ENCODE measurements around the gene SAA4. TPM values are rescaled to one million over a fixed set of nuclear protein-coding genes. Genes with fewer than 3 reads are reported as not detected.
"Not testable (repeated sequence)": the region's sequence is repeated elsewhere in the genome, so short reads cannot be mapped to it uniquely, and the experiment has no call there.

Gene SAA4
- total and polyA plus RNA-seq, 8 donors: 1.6 TPM; not detected in 7

DNA sequence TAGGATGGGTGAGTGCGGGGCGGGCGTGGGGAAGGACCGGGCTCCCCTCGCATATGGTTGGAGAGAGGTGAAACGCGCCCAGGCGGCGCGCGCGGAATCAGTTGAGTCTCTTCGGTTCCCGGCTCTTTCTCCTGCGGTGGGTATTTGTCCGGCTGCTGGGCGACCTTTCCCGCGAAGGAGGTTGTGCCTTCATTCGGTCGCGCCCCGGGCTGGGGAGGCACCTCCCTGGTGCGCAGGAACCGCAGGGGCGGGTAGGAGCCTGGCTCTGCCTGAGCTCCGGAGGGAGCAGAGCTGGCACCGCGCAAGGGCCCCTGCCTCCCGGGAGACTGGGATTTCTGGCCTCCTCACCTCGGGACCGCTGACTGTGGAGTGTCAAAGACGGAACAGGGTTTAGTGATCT is 27.5 kb downstream of the SAA4 start:
- no peaks in the 10 kb centered on the region for H3K36me3 ChIP-seq
- H3K4me1 ChIP-seq: no peaks in the 10 kb centered on the region
- H3K27ac ChIP-seq: no peak overlapping the region
- intact Hi-C loops (cut with DNase I; ENCODE audit: low total_unique reads): no loop called here
- DNase-seq: no peak
- H3K4me3 ChIP-seq: no peak overlapping the region
- TF ChIP-seq EP300 (IDR thresholded peaks at IDR 0.05) (no peak), POLR2AphosphoS5 (IDR thresholded peaks at IDR 0.05) (no peak), POLR2A (IDR thresholded peaks at IDR 0.05) (no peak)
- peaks cover 0 to 36% (median 10%) of the 10 kb centered on the region in 3 donors for H3K27me3 ChIP-seq
- H3K9me3 ChIP-seq: no peaks in the 10 kb centered on the region
- 22 to 50% (median 33%) methylated on average over 17 to 33 of the region's 33 CpGs for WGBS, 5 donors

DNA sequence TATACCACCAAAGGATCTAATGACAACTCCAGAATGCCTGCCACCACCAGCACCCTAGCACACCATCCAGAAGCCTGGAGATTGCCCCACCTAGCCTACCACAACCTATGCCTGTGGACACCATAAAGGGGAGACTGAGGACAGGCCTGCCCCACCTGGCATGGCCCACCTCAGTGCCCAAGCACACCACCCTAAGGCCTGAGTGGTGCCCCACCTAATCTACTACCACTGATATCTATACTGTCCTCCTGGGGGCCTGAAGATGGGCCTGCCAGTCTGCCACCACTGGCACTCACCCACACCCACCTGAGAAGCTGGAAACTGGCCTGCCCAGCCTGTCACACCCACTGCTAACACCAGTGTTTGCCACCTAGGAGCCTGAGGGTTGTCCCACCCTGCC is 31.8 kb downstream of the SAA4 start:
- Histone ChIP-seq H3K4me3 (no peak overlapping the region), H3K4me1 (no peaks in the 10 kb centered on the region), H3K27me3 (peaks cover 0 to 41% (median 10%) of the 10 kb centered on the region in 3 donors), H3K27ac (no peak overlapping the region), H3K9me3 (peaks cover 0 to 6% (median 0%) of the 10 kb centered on the region in 4 donors), H3K36me3 (no peaks in the 10 kb centered on the region)
- DNase-seq: no peak
- TF ChIP-seq CTCF (IDR thresholded peaks at IDR 0.05): no peak
- TF ChIP-seq EP300 (IDR thresholded peaks at IDR 0.05): no peak
- TF ChIP-seq POLR2AphosphoS5 (IDR thresholded peaks at IDR 0.05): no peak
- intact Hi-C loops (cut with DNase I; ENCODE audit: low total_unique reads): no loop called here

DNA sequence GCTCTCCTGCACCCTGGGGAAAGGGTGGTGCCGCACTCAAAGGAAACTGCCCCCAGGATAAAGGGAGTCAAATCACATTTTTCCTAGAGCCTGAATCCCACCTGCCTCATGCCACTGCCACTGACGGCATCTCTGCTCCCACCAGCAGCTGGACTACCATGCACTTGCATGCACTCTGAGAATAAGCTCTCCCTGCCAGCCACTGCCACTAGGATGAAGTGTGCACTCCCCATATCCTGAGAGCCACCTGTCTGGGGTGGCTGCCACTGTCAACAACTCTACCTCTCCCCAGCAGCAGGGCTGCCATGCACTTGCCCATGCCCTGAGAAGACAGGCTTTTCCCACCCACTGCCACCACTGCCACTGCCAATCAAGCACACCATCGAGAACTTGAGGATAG is 32.4 kb downstream of the SAA4 start:
- 60 to 89% (median 84%) methylated on average over 2 to 3 of the region's 3 CpGs for WGBS, 5 donors
- Histone ChIP-seq H3K27ac (no peak overlapping the region), H3K27me3 (peaks cover 0 to 35% (median 7%) of the 10 kb centered on the region in 3 donors), H3K4me1 (no peaks in the 10 kb centered on the region), H3K4me3 (no peak overlapping the region), H3K36me3 (no peaks in the 10 kb centered on the region), H3K9me3 (peaks cover 0 to 6% (median 0%) of the 10 kb centered on the region in 4 donors)
- no peak for DNase-seq
- intact Hi-C loops (cut with DNase I; ENCODE audit: low total_unique reads): no loop called here
- TF ChIP-seq POLR2A (IDR thresholded peaks at IDR 0.05): no peak
- TF ChIP-seq EP300 (IDR thresholded peaks at IDR 0.05): no peak
- TF ChIP-seq CTCF (IDR thresholded peaks at IDR 0.05): no peak
- TF ChIP-seq POLR2AphosphoS5 (IDR thresholded peaks at IDR 0.05): no peak

GRCh38 chr11:18203723-18204122 is 32.9 kb downstream of the SAA4 start:
- Histone ChIP-seq H3K9me3 (peaks cover 0 to 6% (median 0%) of the 10 kb centered on the region in 4 donors), H3K27me3 (peaks cover 0 to 30% (median 2%) of the 10 kb centered on the region in 3 donors), H3K27ac (no peak overlapping the region), H3K4me3 (no peak overlapping the region), H3K4me1 (no peaks in the 10 kb centered on the region), H3K36me3 (no peaks in the 10 kb centered on the region)
- intact Hi-C loops (cut with DNase I; ENCODE audit: low total_unique reads): no loop called here
- DNase-seq: no peak
- peak in 1 of 7 experiments; percentile 6 for TF ChIP-seq CTCF (IDR thresholded peaks at IDR 0.05)
- TF ChIP-seq EP300 (IDR thresholded peaks at IDR 0.05): no peak
- WGBS, 5 donors: 12 to 17% (median 15%) methylated on average over 5 to 6 of the region's 6 CpGs

DNA sequence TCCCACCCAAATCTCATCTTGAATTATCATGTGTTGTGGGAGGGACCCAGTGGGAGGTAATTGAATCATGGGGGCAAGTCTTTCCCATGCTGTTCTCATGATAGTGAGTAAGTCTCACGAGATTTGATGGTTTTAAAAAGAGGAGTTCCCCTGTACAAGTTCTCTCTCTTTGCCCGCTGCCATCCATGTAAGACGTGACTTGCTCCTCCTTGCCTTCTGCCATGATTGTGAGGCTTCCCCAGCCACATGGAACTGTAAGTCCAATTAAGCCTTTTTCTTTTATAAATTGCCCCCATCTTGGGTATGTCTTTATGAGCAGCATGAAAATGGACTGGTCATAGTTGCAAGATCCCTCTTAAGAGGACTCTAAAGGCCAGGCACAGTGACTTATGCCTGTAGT is 38.9 kb downstream of the SAA4 start:
- H3K36me3 ChIP-seq; H3K27ac ChIP-seq; H3K4me3 ChIP-seq; intact Hi-C loops (cut with DNase I; ENCODE audit: low total_unique reads); H3K27me3 ChIP-seq; DNase-seq; H3K4me1 ChIP-seq; H3K9me3 ChIP-seq: not testable (repeated sequence)
- 61 to 75% (median 63%) methylated on average over 3 of the region's 3 CpGs for WGBS, 5 donors
